Activated CD4-positive, alpha-beta T cell treated with anti-CD3 and anti-CD28 coated beads for 36 hours (primary cell): ENCODE results near the gene MLPH. TPM values are rescaled to one million over a fixed set of nuclear protein-coding genes. Genes with fewer than 3 reads are reported as not detected.
A peak's percentile ranks its signal among the peaks of the same experiment; 100 is the strongest.

Experiments
- ATAC-seq: fragments of 200-7000 bp; cut with Tn5 transposase; one replicate; pipeline ENCODE4 v1.10.0; 2021; ENCODE audit warnings: mild to moderate bottlenecking, moderate library complexity
- CTCF ChIA-PET: fragments of 350-600 bp; sonication (Branson Sonifier 250); formaldehyde crosslinking; loops from one replicate; lab custom pipeline; 2021; ENCODE audit warnings: antibody characterized with exemption; lab: Charles Lee
- POLR2A ChIA-PET: fragments of 350-600 bp; sonication (Branson Sonifier 250); formaldehyde crosslinking; loops from one replicate; lab custom pipeline; 2021; ENCODE audit warnings: antibody characterized with exemption, inconsistent platforms; lab: Charles Lee
- DNase-seq: peaks from one replicate; pipeline ENCODE4 v3.0.0-alpha.2; 2020
- H3K27ac Mint-ChIP-seq: one replicate; pipeline ENCODE4 v1.8.0; 2021; ENCODE audit warnings: mixed read lengths
- H3K27me3 Mint-ChIP-seq: one replicate; pipeline ENCODE4 v1.8.0; 2021; ENCODE audit warnings: mixed read lengths
- H3K36me3 Mint-ChIP-seq: one replicate; pipeline ENCODE4 v1.8.0; 2021; ENCODE audit warnings: low read depth, mixed read lengths
- H3K4me1 Mint-ChIP-seq: one replicate; pipeline ENCODE4 v1.8.0; 2021; ENCODE audit warnings: mixed read lengths
- H3K4me3 Mint-ChIP-seq: one replicate; pipeline ENCODE4 v1.8.0; 2021; ENCODE audit warnings: mild to moderate bottlenecking, moderate library complexity, mixed read lengths
- H3K9me3 Mint-ChIP-seq: one replicate; pipeline ENCODE4 v1.8.0; 2021; ENCODE audit warnings: low read depth, mixed read lengths
- intact Hi-C, 2 experiments: fragments of 100-400 bp; cut with DNase I in 1 of 2; cut with micrococcal nuclease in 1 of 2; formaldehyde crosslinking; loops; one replicate each; pipeline versions ENCODE4 v1.14.2 to v1.15.1; 2022 to 2024; cut with DNase I, micrococcal nuclease
- total RNA-seq, 2 experiments: library from RNA; stranded (reverse); gene quantifications; one replicate each; pipeline ENCODE4 v1.2.3, GENCODE V29; 2021

MLPH gene
- total RNA-seq, 2 experiments from 2014 or later: 0.82 to 1.2 TPM

DNA sequence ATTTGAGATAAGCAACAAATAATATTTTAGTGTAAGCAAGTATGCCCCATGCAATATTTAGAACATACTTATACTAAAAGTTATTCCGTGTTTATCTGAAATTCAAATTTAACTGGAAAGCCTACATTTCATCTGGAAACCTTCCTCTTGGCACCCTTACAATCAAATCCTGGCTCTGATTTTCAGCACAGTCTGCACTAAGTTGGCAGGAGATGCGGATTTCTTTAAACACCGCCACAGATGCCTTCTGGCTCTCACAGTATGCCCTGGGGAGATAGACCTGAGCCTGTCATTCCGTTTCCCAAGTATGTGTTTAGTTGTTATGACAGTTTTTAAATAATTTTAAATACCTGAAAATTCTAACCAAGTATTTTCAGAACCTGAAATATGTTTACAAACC is 7.3 kb upstream of the MLPH start:
- ChIA-PET CTCF (no interaction called here), POLR2A (no interaction called here)
- intact Hi-C loops: loop anchor here in 1 of 2 experiments (5.0 kb wide), 1 partner anchor 392 kb away; the partner anchor contains the start of gene COPS8
- peaks cover 26% of the 10 kb centered on the region for H3K27me3 Mint-ChIP-seq
- H3K4me1 Mint-ChIP-seq: peaks cover 7% of the 10 kb centered on the region
- no peak overlapping the region for H3K27ac Mint-ChIP-seq
- H3K36me3 Mint-ChIP-seq: no peaks in the 10 kb centered on the region
- DNase-seq: no peak
- no peak overlapping the region for H3K4me3 Mint-ChIP-seq
- H3K9me3 Mint-ChIP-seq: no peaks in the 10 kb centered on the region
- no peak for ATAC-seq

GRCh38 chr2:237480556-237480955 is 6.5 kb upstream of the MLPH start:
- ChIA-PET POLR2A (no interaction called here), CTCF (interaction anchor here (0.6 to 2.3 kb wide), 3 partner anchors 46 to 99 kb away, joined by 3 to 9 read pairs (median 3); no protein-coding TSS in a partner anchor)
- no peak for ATAC-seq
- intact Hi-C loops: no loop called here
- Mint-ChIP-seq H3K4me3 (no peak overlapping the region), H3K27ac (no peak overlapping the region), H3K9me3 (no peaks in the 10 kb centered on the region), H3K36me3 (no peaks in the 10 kb centered on the region), H3K4me1 (peaks cover 7% of the 10 kb centered on the region), H3K27me3 (peaks cover 31% of the 10 kb centered on the region)
- DNase-seq: no peak

DNA sequence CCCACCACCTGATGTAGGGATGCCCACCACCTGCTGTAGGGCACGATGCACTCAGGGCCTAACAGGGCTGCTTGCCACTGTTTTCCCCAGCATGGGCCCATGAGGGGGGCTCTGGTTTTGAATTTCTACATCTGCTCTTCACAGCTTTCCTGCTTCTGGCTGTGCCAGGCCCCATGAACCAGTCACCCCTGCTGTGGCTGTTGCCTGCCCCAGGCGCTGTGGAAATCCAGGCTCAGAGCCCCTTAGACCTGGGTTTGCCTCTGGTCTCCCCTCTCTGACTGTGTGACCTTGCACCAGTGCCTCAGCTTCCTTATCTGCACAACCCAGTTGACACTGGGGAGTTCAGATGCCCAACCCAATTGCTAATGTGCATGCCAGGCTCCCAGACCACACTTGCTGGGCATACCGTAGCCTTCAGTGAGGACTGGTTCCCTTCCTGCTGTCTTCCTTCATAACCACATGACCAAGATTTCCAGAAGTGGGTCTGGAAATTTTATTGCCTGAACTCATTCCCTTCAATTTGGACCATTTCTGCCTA is 6.0 kb upstream of the MLPH start:
- ChIA-PET CTCF (interaction anchor here (0.6 to 2.3 kb wide), 4 partner anchors 31 to 100 kb away, joined by 3 to 9 read pairs (median 3); no protein-coding TSS in a partner anchor), POLR2A (no interaction called here)
- DNase-seq (no peak), ATAC-seq (no peak)
- H3K36me3 Mint-ChIP-seq: no peaks in the 10 kb centered on the region
- H3K27ac Mint-ChIP-seq: no peak overlapping the region
- H3K4me1 Mint-ChIP-seq: peaks cover 2% of the 10 kb centered on the region
- peaks cover 33% of the 10 kb centered on the region for H3K27me3 Mint-ChIP-seq
- intact Hi-C loops: no loop called here
- H3K4me3 Mint-ChIP-seq: no peak overlapping the region
- no peaks in the 10 kb centered on the region for H3K9me3 Mint-ChIP-seq

- Mint-ChIP-seq H3K27ac (no peak overlapping the region), H3K36me3 (no peaks in the 10 kb centered on the region), H3K4me3 (no peak overlapping the region), H3K27me3 (peaks cover 29% of the 10 kb centered on the region), H3K9me3 (no peaks in the 10 kb centered on the region), H3K4me1 (no peaks in the 10 kb centered on the region)
- ATAC-seq (no peak), DNase-seq (no peak)
- CTCF ChIA-PET: interaction anchor here (0.5 to 2.3 kb wide), 4 partner anchors 13 to 516 kb away, joined by 3 to 9 read pairs (median 3); no protein-coding TSS in a partner anchor
- intact Hi-C loops: no loop called here
- POLR2A ChIA-PET: no interaction called here
Observed at GRCh38 chr2:237482485-237482884, 4.6 kb upstream of the MLPH start.

- ATAC-seq (peak; percentile 42), DNase-seq (no peak)
- no peaks in the 10 kb centered on the region for H3K4me1 Mint-ChIP-seq
- H3K27me3 Mint-ChIP-seq: peaks cover 33% of the 10 kb centered on the region
- POLR2A ChIA-PET: no interaction called here
- no peak overlapping the region for H3K27ac Mint-ChIP-seq
- H3K36me3 Mint-ChIP-seq: no peaks in the 10 kb centered on the region
- intact Hi-C loops: no loop called here
- CTCF ChIA-PET: interaction anchor here (0.6 kb wide), 1 partner anchor 397 kb away, joined by 3 read pairs; the partner anchor contains the start of gene COPS8
- no peaks in the 10 kb centered on the region for H3K9me3 Mint-ChIP-seq
- no peak overlapping the region for H3K4me3 Mint-ChIP-seq
Observed at GRCh38 chr2:237483018-237483731, 3.9 kb upstream of the MLPH start.

DNA sequence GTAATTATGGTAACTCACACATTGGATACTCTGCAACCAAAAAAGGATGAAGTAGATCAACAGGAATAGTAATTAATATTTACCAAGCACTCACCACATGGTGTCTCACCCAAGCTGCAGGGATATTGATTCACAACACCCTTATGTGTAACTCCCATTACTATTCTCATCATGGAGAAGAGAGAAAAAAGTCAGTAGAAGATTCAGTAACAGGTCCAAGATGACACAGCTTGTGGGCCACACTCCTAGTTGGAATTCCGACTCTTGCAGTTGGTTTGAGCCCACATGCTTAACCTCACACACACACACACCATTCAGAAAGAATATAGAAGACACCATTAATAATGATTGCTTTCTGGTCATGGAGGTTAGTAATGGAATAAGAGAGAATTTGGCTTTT is 1.7 kb upstream of the MLPH start:
- CTCF ChIA-PET: interaction anchor here (1.1 kb wide), 1 partner anchor 9 kb away, joined by 4 read pairs; no protein-coding TSS in a partner anchor
- POLR2A ChIA-PET: no interaction called here
- intact Hi-C loops: no loop called here
- Mint-ChIP-seq H3K4me1 (no peaks in the 10 kb centered on the region), H3K36me3 (no peaks in the 10 kb centered on the region), H3K27ac (no peak overlapping the region), H3K4me3 (no peak overlapping the region), H3K27me3 (peaks cover 46% of the 10 kb centered on the region), H3K9me3 (no peaks in the 10 kb centered on the region)
- DNase-seq: no peak
- no peak for ATAC-seq

GRCh38 chr2:237485844-237486243 is 1.2 kb upstream of the MLPH start:
- Mint-ChIP-seq H3K36me3 (no peaks in the 10 kb centered on the region), H3K9me3 (no peaks in the 10 kb centered on the region), H3K27me3 (peaks cover 50% of the 10 kb centered on the region), H3K4me3 (no peak overlapping the region), H3K27ac (no peak overlapping the region), H3K4me1 (no peaks in the 10 kb centered on the region)
- POLR2A ChIA-PET: no interaction called here
- no peak for ATAC-seq
- intact Hi-C loops: no loop called here
- DNase-seq: no peak
- CTCF ChIA-PET: interaction anchor here (0.7 to 1.1 kb wide), 3 partner anchors 10 to 317 kb away, joined by 3 to 4 read pairs (median 4); no protein-coding TSS in a partner anchor

- H3K27me3 Mint-ChIP-seq: peaks cover 51% of the 10 kb centered on the region
- H3K4me1 Mint-ChIP-seq: no peaks in the 10 kb centered on the region
- H3K27ac Mint-ChIP-seq: no peak overlapping the region
- ChIA-PET CTCF (interaction anchor here (0.6 to 0.7 kb wide), 3 partner anchors 10 to 318 kb away, joined by 3 to 4 read pairs (median 3); no protein-coding TSS in a partner anchor), POLR2A (no interaction called here)
- ATAC-seq: no peak
- peaks cover 3% of the 10 kb centered on the region for H3K9me3 Mint-ChIP-seq
- intact Hi-C loops: no loop called here
- H3K36me3 Mint-ChIP-seq: no peaks in the 10 kb centered on the region
- H3K4me3 Mint-ChIP-seq: no peak overlapping the region
- DNase-seq: no peak
Observed at GRCh38 chr2:237486334-237486818, 675 bp upstream of the MLPH start.

GRCh38 chr2:237487496-237487895 is 445 bp downstream of the MLPH start:
- H3K4me3 Mint-ChIP-seq: no peak overlapping the region
- POLR2A ChIA-PET: no interaction called here
- intact Hi-C loops: no loop called here
- ATAC-seq (no peak), DNase-seq (no peak)
- CTCF ChIA-PET: interaction anchor here (0.6 to 1.3 kb wide), 3 partner anchors 21 to 499 kb away, joined by 3 to 5 read pairs (median 3); no protein-coding TSS in a partner anchor
- no peak overlapping the region for H3K27ac Mint-ChIP-seq
- H3K9me3 Mint-ChIP-seq: peaks cover 12% of the 10 kb centered on the region
- H3K27me3 Mint-ChIP-seq: peaks cover 44% of the 10 kb centered on the region
- no peaks in the 10 kb centered on the region for H3K4me1 Mint-ChIP-seq
- peaks cover 4% of the 10 kb centered on the region for H3K36me3 Mint-ChIP-seq

DNA sequence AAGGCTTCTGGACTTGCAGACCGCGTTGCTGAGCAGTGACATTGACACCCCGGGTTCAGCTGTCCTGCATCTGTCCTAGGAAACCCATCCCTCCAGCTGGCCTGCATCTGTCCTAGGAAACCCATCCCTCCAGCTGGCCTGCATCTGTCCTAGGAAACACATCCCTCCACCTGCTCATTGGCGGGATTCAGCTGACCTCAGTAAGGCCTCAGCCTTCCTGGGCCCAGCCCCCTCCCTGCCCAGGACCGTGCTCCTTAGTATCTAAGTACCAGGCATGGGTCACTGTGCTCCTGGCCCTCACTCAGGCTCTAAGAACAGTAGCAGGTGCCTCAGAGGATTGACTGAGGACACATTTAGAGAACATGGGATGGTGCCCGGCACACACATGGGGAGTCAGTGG is 1.2 kb downstream of the MLPH start:
- H3K4me1 Mint-ChIP-seq: no peaks in the 10 kb centered on the region
- ChIA-PET CTCF (interaction anchor here (0.5 to 1.3 kb wide), 2 partner anchors 20 to 323 kb away, joined by 4 to 5 read pairs; no protein-coding TSS in a partner anchor), POLR2A (no interaction called here)
- H3K36me3 Mint-ChIP-seq: peaks cover 4% of the 10 kb centered on the region
- peaks cover 44% of the 10 kb centered on the region for H3K27me3 Mint-ChIP-seq
- DNase-seq: no peak
- H3K27ac Mint-ChIP-seq: no peak overlapping the region
- H3K4me3 Mint-ChIP-seq: no peak overlapping the region
- H3K9me3 Mint-ChIP-seq: peaks cover 14% of the 10 kb centered on the region
- intact Hi-C loops: no loop called here
- ATAC-seq: no peak

DNA sequence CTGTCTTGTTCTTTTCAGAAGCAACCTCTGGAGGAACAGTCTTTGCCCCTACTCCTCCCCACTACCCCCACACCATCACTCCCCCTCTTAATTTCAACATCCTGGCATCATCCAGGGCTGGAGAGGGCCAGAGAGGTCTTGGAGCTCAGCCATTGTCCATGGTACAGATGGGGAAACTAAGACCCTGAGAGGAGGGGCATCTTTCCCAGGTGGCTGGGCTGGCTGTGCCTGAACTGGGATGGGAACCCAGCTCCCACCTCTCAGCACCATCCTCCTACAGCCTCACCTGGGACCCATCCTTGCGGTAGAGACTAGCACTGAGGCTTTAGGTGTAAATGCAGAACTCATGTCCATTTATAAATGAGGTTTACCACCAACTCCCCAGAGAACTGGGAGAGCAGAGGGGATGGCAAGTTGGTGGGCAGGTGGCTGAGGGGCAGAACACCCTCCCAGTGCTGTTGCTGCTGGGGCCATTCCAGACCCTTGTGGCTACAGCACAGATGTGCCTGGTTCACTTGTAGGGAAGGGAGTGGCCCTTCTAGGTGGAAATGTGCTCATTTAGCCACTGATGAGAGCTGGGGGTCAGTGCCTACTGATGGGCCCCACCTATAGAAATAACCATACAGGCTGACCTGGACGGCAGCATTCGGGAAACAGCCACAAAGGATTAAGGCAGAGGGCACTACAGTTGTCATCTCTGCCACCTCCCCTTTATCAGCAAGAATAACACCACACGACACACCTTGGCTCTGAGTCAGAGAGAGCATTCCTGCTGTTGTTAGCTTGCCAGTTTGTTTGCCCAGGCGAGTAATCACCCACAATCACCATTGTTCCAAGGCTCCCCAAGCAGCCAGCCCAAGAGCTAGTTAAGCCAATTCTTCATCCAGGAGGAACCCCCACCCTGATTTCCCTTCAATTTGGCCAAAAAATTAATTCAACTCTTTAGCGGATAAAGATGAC is 2.1 kb downstream of the MLPH start:
- DNase-seq (no peak), ATAC-seq (no peak)
- peaks cover 44% of the 10 kb centered on the region for H3K27me3 Mint-ChIP-seq
- ChIA-PET CTCF (interaction anchor here (0.5 to 1.0 kb wide), 2 partner anchors 24 to 324 kb away, joined by 4 read pairs; no protein-coding TSS in a partner anchor), POLR2A (no interaction called here)
- no peak overlapping the region for H3K27ac Mint-ChIP-seq
- H3K4me3 Mint-ChIP-seq: no peak overlapping the region
- H3K9me3 Mint-ChIP-seq: peaks cover 14% of the 10 kb centered on the region
- intact Hi-C loops: no loop called here
- no peaks in the 10 kb centered on the region for H3K4me1 Mint-ChIP-seq
- H3K36me3 Mint-ChIP-seq: peaks cover 4% of the 10 kb centered on the region
